Central memory CD4-positive, alpha-beta T cell (primary cell): ENCODE data around the gene ZNF202.

Experiments used
- DNase-seq: peaks from one replicate; pipeline ENCODE4 v3.0.0; 2022

The ZNF202 gene

DNA sequence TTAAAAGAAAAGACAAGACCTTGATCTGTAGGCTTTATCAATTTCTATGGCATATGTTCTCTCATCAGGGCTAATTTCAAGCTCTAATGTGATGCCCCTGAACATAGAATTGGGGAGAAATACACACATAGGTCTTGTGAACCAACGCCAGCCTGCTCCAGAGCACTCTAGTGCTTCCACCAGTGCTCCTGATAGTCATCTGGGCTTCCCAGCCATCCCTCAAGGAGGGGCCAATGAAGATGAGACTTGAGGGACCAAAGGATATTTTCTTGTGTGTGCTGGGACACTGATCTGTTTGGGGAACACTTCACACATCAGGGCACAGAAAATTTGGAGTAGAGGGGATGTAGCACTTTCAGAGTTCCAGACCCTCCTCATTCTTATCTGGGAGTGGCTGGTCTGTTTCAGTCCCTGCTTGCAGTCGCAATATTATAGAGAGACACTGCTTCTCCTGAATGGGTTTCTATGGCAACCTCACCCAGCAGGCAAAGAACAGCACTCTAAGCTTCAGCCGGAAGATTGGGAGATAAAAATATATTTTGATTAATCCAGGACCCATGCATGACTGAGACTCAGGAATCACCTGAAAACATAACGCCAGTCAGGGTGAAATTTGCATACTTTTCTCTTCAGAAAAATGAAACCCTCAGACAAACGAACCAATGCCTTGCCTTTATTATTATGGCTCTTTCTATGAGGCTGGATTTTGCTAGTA is 58.6 kb downstream of the ZNF202 start:
- DNase-seq, result no peak

GRCh38 chr11:123681030-123681429 is 60.4 kb downstream of the ZNF202 start:
- DNase-seq, result peak; percentile 43

GRCh38 chr11:123678246-123678645 is 63.2 kb downstream of the ZNF202 start:
- no peak for DNase-seq

DNA sequence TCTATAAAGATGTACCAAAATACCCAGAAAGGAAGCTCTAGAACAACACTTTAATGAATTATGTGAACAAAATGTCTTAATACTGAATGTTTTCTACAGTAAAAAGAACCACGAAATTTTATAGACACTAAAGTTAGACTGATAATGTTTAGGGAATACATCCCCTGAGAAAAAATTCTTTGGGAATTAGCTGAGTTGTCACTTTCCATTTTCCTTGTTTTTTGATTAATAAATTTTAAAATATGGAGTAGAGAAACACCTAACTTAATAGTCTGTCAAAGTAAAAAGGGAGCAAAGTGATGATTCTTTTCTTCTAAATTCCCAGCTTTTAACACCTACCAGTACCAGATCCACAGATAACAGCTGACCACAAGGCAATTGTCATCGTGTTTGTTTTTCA is 64.0 kb downstream of the ZNF202 start:
- DNase-seq, result no peak

- DNase-seq, result no peak
Observed at GRCh38 chr11:123674297-123674696, 67.2 kb downstream of the ZNF202 start.
